Hematopoietic multipotent progenitor cell (in vitro differentiated cells): ENCODE data around the gene KANSL1. TPM values are rescaled to one million over a fixed set of nuclear protein-coding genes. Genes with fewer than 3 reads are reported as not detected.
"Not testable (repeated sequence)": the region's sequence is repeated elsewhere in the genome, so short reads cannot be mapped to it uniquely, and the experiment has no call there.

ENCODE experiments used
- DNase-seq, 3 donors: peaks; one replicate each; pipeline ENCODE4 v3.0.0-alpha.2; 2011 to 2015; ENCODE audit warnings: low read depth in 2 of 3, low spot score in 2 of 3
- total RNA-seq: library from RNA; depleted of rRNA; stranded (reverse); fragments of >200 nt; gene quantifications from one replicate; pipeline ENCODE4 v1.2.3, GENCODE V29; 2012

Gene KANSL1
- total RNA-seq, 1 donor = 140 TPM

GRCh38 chr17:46087871-46088270 lies 105.4 kb downstream of the KANSL1 start:
- not testable (repeated sequence) for DNase-seq

GRCh38 chr17:46086821-46087220 lies 106.4 kb downstream of the KANSL1 start:
- no peak for DNase-seq

- no peak for DNase-seq
Measured at GRCh38 chr17:46085522-46085921, 107.7 kb downstream of the KANSL1 start.

- peak in 1 of 3 donors; percentile 20 for DNase-seq
Measured at GRCh38 chr17:46082257-46082656, 111.0 kb downstream of the KANSL1 start.

GRCh38 chr17:46081018-46081320 lies 112.3 kb downstream of the KANSL1 start:
- no peak for DNase-seq

- no peak for DNase-seq
Measured at GRCh38 chr17:46080118-46081017, 112.9 kb downstream of the KANSL1 start.

GRCh38 chr17:46078675-46079074 lies 114.6 kb downstream of the KANSL1 start:
- no peak for DNase-seq

GRCh38 chr17:46074540-46074939 lies 118.7 kb downstream of the KANSL1 start:
- DNase-seq = no peak

GRCh38 chr17:46072998-46073397 lies 120.2 kb downstream of the KANSL1 start:
- DNase-seq = no peak

GRCh38 chr17:46071796-46072195 lies 121.4 kb downstream of the KANSL1 start:
- no peak for DNase-seq

- DNase-seq = no peak
Measured at GRCh38 chr17:46064460-46064859, 128.8 kb downstream of the KANSL1 start.

- no peak for DNase-seq
Measured at GRCh38 chr17:46063241-46063640, 130.0 kb downstream of the KANSL1 start.

GRCh38 chr17:46061435-46061834 lies 131.8 kb downstream of the KANSL1 start:
- peak in 1 of 3 donors; percentile 24 for DNase-seq

- no peak for DNase-seq
Measured at GRCh38 chr17:46060461-46060860, 132.8 kb downstream of the KANSL1 start.

- DNase-seq = no peak
Measured at GRCh38 chr17:46059486-46059885, 133.7 kb downstream of the KANSL1 start.

GRCh38 chr17:46057366-46057765 lies 135.9 kb downstream of the KANSL1 start:
- no peak for DNase-seq

- no peak for DNase-seq
Measured at GRCh38 chr17:46056800-46057304, 136.4 kb downstream of the KANSL1 start.

- DNase-seq = no peak
Measured at GRCh38 chr17:46053911-46054534, 139.2 kb downstream of the KANSL1 start.

- no peak for DNase-seq
Measured at GRCh38 chr17:46049656-46050055, 143.6 kb downstream of the KANSL1 start.

GRCh38 chr17:46047856-46048255 lies 145.4 kb downstream of the KANSL1 start:
- DNase-seq = no peak

- no peak for DNase-seq
Measured at GRCh38 chr17:46047398-46047797, 145.8 kb downstream of the KANSL1 start.

- DNase-seq = no peak
Measured at GRCh38 chr17:46046957-46047356, 146.3 kb downstream of the KANSL1 start.
